ENCODE measurements around the gene HOXD11.

HOXD11 gene

GRCh38 chr2:176137906-176138305, 30.8 kb downstream of the HOXD11 start:
- TF ChIP-seq FOXM1 (IDR thresholded peaks at IDR 0.05; ENCODE audit: borderline replicate concordance, low read depth), result no peak
- TF ChIP-seq TEAD4 (IDR thresholded peaks at IDR 0.05), result no peak
- TF ChIP-seq CEBPB (IDR thresholded peaks at IDR 0.05), result no peak
- no peak for TF ChIP-seq REST (IDR thresholded peaks at IDR 0.05; ENCODE audit: low read depth)
- TF ChIP-seq, protein P1, sequence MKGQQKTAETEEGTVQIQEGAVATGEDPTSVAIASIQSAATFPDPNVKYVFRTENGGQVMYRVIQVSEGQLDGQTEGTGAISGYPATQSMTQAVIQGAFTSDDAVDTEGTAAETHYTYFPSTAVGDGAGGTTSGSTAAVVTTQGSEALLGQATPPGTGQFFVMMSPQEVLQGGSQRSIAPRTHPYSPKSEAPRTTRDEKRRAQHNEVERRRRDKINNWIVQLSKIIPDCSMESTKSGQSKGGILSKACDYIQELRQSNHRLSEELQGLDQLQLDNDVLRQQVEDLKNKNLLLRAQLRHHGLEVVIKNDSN (IDR thresholded peaks at IDR 0.05), result no peak
- TF ChIP-seq YY1 (IDR thresholded peaks at IDR 0.05; ENCODE audit: low read depth), result no peak
- TF ChIP-seq ZBTB7A (IDR thresholded peaks at IDR 0.05; ENCODE audit: low read depth), result no peak
- TF ChIP-seq MAX (IDR thresholded peaks at IDR 0.05), result no peak
- TF ChIP-seq EGR1 (IDR thresholded peaks at IDR 0.05), result no peak
- no peak for TF ChIP-seq CREB1 (IDR thresholded peaks at IDR 0.05; ENCODE audit: low read depth)
- no peak for TF ChIP-seq EP300 (IDR thresholded peaks at IDR 0.05; ENCODE audit: borderline replicate concordance)
- no peak for TF ChIP-seq TCF12 (IDR thresholded peaks at IDR 0.05; ENCODE audit: low read depth)
- TF ChIP-seq TAF1 (IDR thresholded peaks at IDR 0.05; ENCODE audit: low read depth), result no peak
- TF ChIP-seq RAD21 (IDR thresholded peaks at IDR 0.05; ENCODE audit: low read depth), result no peak
- no peak for TF ChIP-seq NFIC (IDR thresholded peaks at IDR 0.05)

- TF ChIP-seq TCF12 (IDR thresholded peaks at IDR 0.05; ENCODE audit: low read depth) (no peak), CREB1 (IDR thresholded peaks at IDR 0.05; ENCODE audit: low read depth) (no peak), ZBTB7A (IDR thresholded peaks at IDR 0.05; ENCODE audit: low read depth) (no peak), TAF1 (IDR thresholded peaks at IDR 0.05; ENCODE audit: low read depth) (no peak), RAD21 (IDR thresholded peaks at IDR 0.05; ENCODE audit: low read depth) (no peak), NFIC (IDR thresholded peaks at IDR 0.05) (no peak), EP300 (IDR thresholded peaks at IDR 0.05; ENCODE audit: borderline replicate concordance) (no peak), REST (IDR thresholded peaks at IDR 0.05; ENCODE audit: low read depth) (no peak), CEBPB (IDR thresholded peaks at IDR 0.05) (no peak), TEAD4 (IDR thresholded peaks at IDR 0.05) (no peak), EGR1 (IDR thresholded peaks at IDR 0.05) (no peak), MAX (IDR thresholded peaks at IDR 0.05) (no peak)
- TF ChIP-seq, protein P1 (IDR thresholded peaks at IDR 0.05), result no peak
Observed at GRCh38 chr2:176138526-176138922, 31.4 kb downstream of the HOXD11 start.

- no peak for TF ChIP-seq EGR1 (IDR thresholded peaks at IDR 0.05)
- TF ChIP-seq EP300 (IDR thresholded peaks at IDR 0.05; ENCODE audit: borderline replicate concordance), result no peak
- no peak for TF ChIP-seq ZBTB7A (IDR thresholded peaks at IDR 0.05; ENCODE audit: low read depth)
- no peak for TF ChIP-seq YY1 (IDR thresholded peaks at IDR 0.05; ENCODE audit: low read depth)
- no peak for TF ChIP-seq CREB1 (IDR thresholded peaks at IDR 0.05; ENCODE audit: low read depth)
- TF ChIP-seq RAD21 (IDR thresholded peaks at IDR 0.05; ENCODE audit: low read depth), result no peak
- no peak for TF ChIP-seq TAF1 (IDR thresholded peaks at IDR 0.05; ENCODE audit: low read depth)
- TF ChIP-seq MAX (IDR thresholded peaks at IDR 0.05), result no peak
- no peak for TF ChIP-seq CEBPB (IDR thresholded peaks at IDR 0.05)
Observed at GRCh38 chr2:176138923-176139660, 32.0 kb downstream of the HOXD11 start.

GRCh38 chr2:176139661-176140512, 32.8 kb downstream of the HOXD11 start:
- TF ChIP-seq REST (IDR thresholded peaks at IDR 0.05; ENCODE audit: low read depth), result no peak
- TF ChIP-seq TAF1 (IDR thresholded peaks at IDR 0.05; ENCODE audit: low read depth), result no peak
- TF ChIP-seq, protein P1 (IDR thresholded peaks at IDR 0.05), result no peak
- no peak for TF ChIP-seq EGR1 (IDR thresholded peaks at IDR 0.05)
- TF ChIP-seq EP300 (IDR thresholded peaks at IDR 0.05; ENCODE audit: borderline replicate concordance), result no peak
- no peak for TF ChIP-seq RAD21 (IDR thresholded peaks at IDR 0.05; ENCODE audit: low read depth)

Data from Ishikawa (cell line).